CD14-positive monocyte (primary cell): ENCODE measurements around the gene PAQR7. TPM values are rescaled to one million over a fixed set of nuclear protein-coding genes. Genes with fewer than 3 reads are reported as not detected.

ENCODE experiments used
- DNase-seq, 3 donors: peaks; one replicate each; pipeline ENCODE4 v3.0.0-alpha.2; 2011 to 2022
- H2AFZ ChIP-seq: 2 replicates; pipeline ENCODE4 v1.6.0; 2012; ENCODE audit warnings: mild to moderate bottlenecking, low read depth, low read length, inconsistent platforms; ENCODE audit not compliant: insufficient read depth, poor library complexity, severe bottlenecking
- H3K27ac ChIP-seq, 2 donors: 1 replicate in 1 of 2; 2 replicates in 1 of 2; pipeline ENCODE4 v1.5.1; 2012 to 2013; ENCODE audit warnings: low read length in 2 of 2, control low read depth in 1 of 2, inconsistent platforms in 1 of 2, low read depth in 1 of 2, mild to moderate bottlenecking in 1 of 2
- H3K27me3 ChIP-seq, 2 donors: one replicate each; pipeline versions ENCODE4 v1.6.0 to v1.6.1; 2011 to 2013; ENCODE audit warnings: low read length in 2 of 2; ENCODE audit not compliant: control insufficient read depth in 2 of 2, insufficient read depth in 2 of 2
- H3K36me3 ChIP-seq, 2 donors: replicated peaks in 1 of 2; 1 replicate in 1 of 2; 2 replicates in 1 of 2; pipeline versions ENCODE4 v1.5.1 to v1.6.1; 2012 to 2013; ENCODE audit warnings: low read length in 2 of 2, control low read depth in 1 of 2, inconsistent platforms in 1 of 2, mild to moderate bottlenecking in 1 of 2; ENCODE audit not compliant: insufficient read depth in 2 of 2, control insufficient read depth in 1 of 2
- H3K4me1 ChIP-seq, 2 donors: 1 replicate in 1 of 2; 2 replicates in 1 of 2; pipeline versions ENCODE4 v1.5.1 to v1.6.1; 2012 to 2013; ENCODE audit warnings: low read length in 2 of 2, control low read depth in 1 of 2, inconsistent platforms in 1 of 2, mild to moderate bottlenecking in 1 of 2, moderate library complexity in 1 of 2; ENCODE audit not compliant: insufficient read depth in 2 of 2, control insufficient read depth in 1 of 2
- H3K4me2 ChIP-seq: replicated peaks from 2 replicates; pipeline ENCODE3; 2012; ENCODE audit warnings: low read length, moderate library complexity, mild to moderate bottlenecking; ENCODE audit not compliant: poor library complexity, severe bottlenecking; ENCODE audit errors: extremely low read depth
- H3K4me3 ChIP-seq, 3 experiments: fragments of 200-600 bp in 1 of 3; sonication (generic) in 1 of 3; replicated peaks in 1 of 3; 1 replicate in 2 of 3; 2 replicates in 1 of 3; pipeline ENCODE4 v1.5.1; 2011 to 2013; ENCODE audit warnings: low read length in 3 of 3, mild to moderate bottlenecking in 3 of 3, control low read depth in 2 of 3, low read depth in 2 of 3, inconsistent platforms in 1 of 3, moderate library complexity in 1 of 3
- H3K79me2 ChIP-seq: 2 replicates; pipeline ENCODE4 v1.6.0; 2012; ENCODE audit warnings: mild to moderate bottlenecking, control low read depth, inconsistent platforms, low read length, moderate library complexity; ENCODE audit not compliant: insufficient read depth
- H3K9ac ChIP-seq: 2 replicates; pipeline ENCODE4 v1.6.0; 2017; ENCODE audit warnings: low read length, mild to moderate bottlenecking; ENCODE audit not compliant: insufficient read depth, poor library complexity, severe bottlenecking
- H3K9me3 ChIP-seq, 2 donors: replicated peaks in 1 of 2; 1 replicate in 1 of 2; 2 replicates in 1 of 2; pipeline versions ENCODE4 v1.5.1 to v1.6.1; 2012 to 2013; ENCODE audit warnings: low read length in 2 of 2, control low read depth in 1 of 2; ENCODE audit not compliant: control insufficient read depth in 1 of 2, insufficient read depth in 1 of 2
- H4K20me1 ChIP-seq: 2 replicates; pipeline ENCODE4 v1.6.0; 2012; ENCODE audit warnings: mild to moderate bottlenecking, low read length, control low read depth, moderate library complexity; ENCODE audit not compliant: insufficient read depth
- H3K27ac Mint-ChIP-seq, 7 donors: one replicate each; pipeline ENCODE4 v1.8.0; 2020; ENCODE audit warnings: mild to moderate bottlenecking in 7 of 7, mixed read lengths in 7 of 7, moderate library complexity in 6 of 7, inconsistent platforms in 2 of 7
- H3K27me3 Mint-ChIP-seq, 3 donors: one replicate each; pipeline ENCODE4 v1.8.0; 2021 to 2022; ENCODE audit warnings: low read depth in 3 of 3, mild to moderate bottlenecking in 3 of 3, mixed read lengths in 3 of 3, moderate library complexity in 3 of 3, inconsistent platforms in 1 of 3
- H3K36me3 Mint-ChIP-seq, 2 donors: one replicate each; pipeline ENCODE4 v1.8.0; 2020; ENCODE audit warnings: mixed read lengths in 2 of 2, inconsistent platforms in 1 of 2, mild to moderate bottlenecking in 1 of 2
- H3K4me1 Mint-ChIP-seq: one replicate; pipeline ENCODE4 v1.8.0; 2020; ENCODE audit warnings: mild to moderate bottlenecking, mixed read lengths
- H3K4me3 Mint-ChIP-seq, 2 donors: one replicate each; pipeline ENCODE4 v1.8.0; 2020; ENCODE audit warnings: mild to moderate bottlenecking in 2 of 2, mixed read lengths in 2 of 2, moderate library complexity in 1 of 2
- H3K9me3 Mint-ChIP-seq, 7 donors: one replicate each; pipeline ENCODE4 v1.8.0; 2020 to 2022; ENCODE audit warnings: mixed read lengths in 7 of 7, mild to moderate bottlenecking in 6 of 7, moderate library complexity in 6 of 7, inconsistent platforms in 2 of 7
- CTCF ChIP-seq: fragments of 200-600 bp; IDR thresholded peaks from one replicate; pipeline ENCODE4 v1.8.0; 2022; ENCODE audit warnings: antibody characterized with exemption, mild to moderate bottlenecking
- WGBS: methylation state at CpG from one replicate; pipeline ENCODE4 v1.1.5; 2013; ENCODE audit warnings: missing lambda C conversion rate; ENCODE audit not compliant: insufficient coverage; 5-methylcytosine and 5-hydroxymethylcytosine counted together
- intact Hi-C, 2 donors: fragments of 100-400 bp; cut with micrococcal nuclease; formaldehyde crosslinking; loops; one replicate each; pipeline versions ENCODE4 v1.15.0 to v1.15.1; 2023
- polyA plus RNA-seq, 3 donors: library from polyadenylated mRNA; depleted of rRNA in 1 of 3; unstranded in 2 of 3; stranded (reverse) in 1 of 3; fragments of 300-500 nt in 2 of 3; fragments of >200 nt in 1 of 3; fragmentation: Illumina TruSeq in 2 of 3; gene quantifications; 1 replicate in 2 of 3; 2 replicates in 1 of 3; pipeline ENCODE4 v1.2.3, GENCODE V29; 2012 to 2021

PAQR7 gene
- polyA plus RNA-seq, 3 donors: 0.92 to 13.3 (median 1.0) TPM

GRCh38 chr1:25903986-25904385 lies 28.5 kb upstream of the PAQR7 start:
- Histone ChIP-seq H3K27ac (peak overlapping the region in 1 of 2 donors; percentile 84), H3K4me1 (peaks cover 11 to 30% of the 10 kb centered on the region in 2 donors), H3K79me2 (peaks cover 62% of the 10 kb centered on the region), H3K4me2 (no peak overlapping the region), H3K9ac (no peak overlapping the region), H3K36me3 (peaks cover 0 to 27% of the 10 kb centered on the region in 2 donors), H3K27me3 (peaks cover 0 to 10% of the 10 kb centered on the region in 2 donors), H2AFZ (no peak overlapping the region), H3K9me3 (no peaks in the 10 kb centered on the region), H3K4me3 (no peak overlapping the region), H4K20me1 (no peaks in the 10 kb centered on the region)
- Mint-ChIP-seq H3K36me3 (peaks cover 11 to 23% of the 10 kb centered on the region in 2 donors), H3K4me1 (peaks cover 23% of the 10 kb centered on the region), H3K9me3 (no peaks in the 10 kb centered on the region), H3K27me3 (peaks cover 10 to 17% (median 13%) of the 10 kb centered on the region in 3 donors), H3K27ac (peak overlapping the region in 1 of 7 donors; percentile 55), H3K4me3 (no peak overlapping the region)
- DNase-seq: no peak
- no CpG with 5 or more reads among the region's 3 CpGs for WGBS
- no peak for TF ChIP-seq CTCF
- intact Hi-C loops: no loop called here

DNA sequence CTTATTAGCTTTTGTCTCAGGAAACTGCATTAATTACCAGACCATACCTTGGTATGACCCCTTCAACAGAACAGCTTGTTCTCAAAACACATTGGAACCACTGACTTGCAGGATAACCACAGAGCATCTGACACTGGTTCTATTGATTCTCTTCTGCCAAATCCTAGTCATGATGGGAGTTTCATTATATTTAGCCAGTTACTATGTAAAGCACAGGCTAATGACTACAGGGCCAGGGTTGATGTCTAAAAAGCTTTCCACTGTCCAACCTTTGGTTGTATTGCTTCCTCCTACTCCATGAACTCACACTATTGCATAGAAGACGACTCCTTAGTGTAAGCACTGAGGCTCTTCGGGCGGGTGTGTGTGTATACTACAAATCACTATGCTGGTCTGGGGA lies 27.0 kb upstream of the PAQR7 start:
- Mint-ChIP-seq H3K4me3 (no peak overlapping the region), H3K36me3 (peaks cover 18 to 39% of the 10 kb centered on the region in 2 donors), H3K27me3 (peaks cover 9 to 11% (median 10%) of the 10 kb centered on the region in 3 donors), H3K4me1 (peaks cover 23% of the 10 kb centered on the region), H3K9me3 (no peaks in the 10 kb centered on the region), H3K27ac (peak overlapping the region in 2 of 7 donors; percentile 2 to 35)
- intact Hi-C loops: no loop called here
- DNase-seq: no peak
- no CpG with 5 or more reads among the region's 3 CpGs for WGBS
- Histone ChIP-seq H3K79me2 (peaks cover 62% of the 10 kb centered on the region), H4K20me1 (no peaks in the 10 kb centered on the region), H2AFZ (no peak overlapping the region), H3K4me1 (peaks cover 11 to 30% of the 10 kb centered on the region in 2 donors), H3K4me2 (no peak overlapping the region), H3K4me3 (no peak overlapping the region), H3K27ac (peak overlapping the region in 1 of 2 donors; percentile 27), H3K9ac (no peak overlapping the region), H3K36me3 (peaks cover 0 to 42% of the 10 kb centered on the region in 2 donors), H3K27me3 (peaks cover 0 to 8% of the 10 kb centered on the region in 2 donors), H3K9me3 (no peaks in the 10 kb centered on the region)
- TF ChIP-seq CTCF: no peak
